Effector memory CD8-positive, alpha-beta T cell (primary cell): ENCODE results near the gene ZNF575.
A peak's percentile ranks its signal among the peaks of the same experiment; 100 is the strongest.
"Not testable (repeated sequence)": the region's sequence is repeated elsewhere in the genome, so short reads cannot be mapped to it uniquely, and the experiment has no call there.

Source experiments
- ATAC-seq: fragments of 150-1000 bp; cut with Tn5 transposase; replicated peaks from 2 replicates; pipeline ENCODE4 v1.10.0; 2021; ENCODE audit warnings: mild to moderate bottlenecking, moderate library complexity
- DNase-seq, 3 experiments: peaks; one replicate each; pipeline ENCODE4 v3.0.0; 2021
- H3K27ac Mint-ChIP-seq, 2 donors: one replicate each; pipeline ENCODE4 v1.8.0; 2022; ENCODE audit warnings: mild to moderate bottlenecking in 2 of 2, mixed read lengths in 2 of 2, moderate library complexity in 2 of 2
- H3K27me3 Mint-ChIP-seq, 2 donors: one replicate each; pipeline ENCODE4 v1.8.0; 2022; ENCODE audit warnings: mixed read lengths in 2 of 2
- H3K36me3 Mint-ChIP-seq: one replicate; pipeline ENCODE4 v1.8.0; 2022; ENCODE audit warnings: mild to moderate bottlenecking, moderate library complexity, mixed read lengths; ENCODE audit not compliant: insufficient read depth
- H3K4me1 Mint-ChIP-seq, 2 donors: one replicate each; pipeline ENCODE4 v1.8.0; 2022; ENCODE audit warnings: low read depth in 2 of 2, mixed read lengths in 2 of 2
- H3K4me3 Mint-ChIP-seq, 2 donors: one replicate each; pipeline ENCODE4 v1.8.0; 2022; ENCODE audit warnings: mild to moderate bottlenecking in 2 of 2, mixed read lengths in 2 of 2, moderate library complexity in 2 of 2
- H3K9me3 Mint-ChIP-seq, 2 donors: one replicate each; pipeline ENCODE4 v1.8.0; 2022; ENCODE audit warnings: mixed read lengths in 2 of 2

ZNF575 gene

GRCh38 chr19:43523696-43524095, 9.3 kb upstream of the ZNF575 start:
- not testable (repeated sequence) for H3K9me3 Mint-ChIP-seq, H3K27ac Mint-ChIP-seq, DNase-seq, H3K27me3 Mint-ChIP-seq, H3K4me3 Mint-ChIP-seq, ATAC-seq
- Mint-ChIP-seq H3K36me3 (peaks cover 12% of the 10 kb centered on the region), H3K4me1 (peaks cover 27 to 35% of the 10 kb centered on the region in 2 donors)

GRCh38 chr19:43524922-43525835, 7.8 kb upstream of the ZNF575 start:
- H3K4me1 Mint-ChIP-seq = peaks cover 23 to 31% of the 10 kb centered on the region in 2 donors
- H3K4me3 Mint-ChIP-seq = peak overlapping the region; percentile 79 to 93
- ATAC-seq (peak; percentile 62), DNase-seq (peak in 1 of 3 experiments; percentile 7)
- H3K27me3 Mint-ChIP-seq = no peaks in the 10 kb centered on the region
- H3K9me3 Mint-ChIP-seq = no peaks in the 10 kb centered on the region
- peaks cover 11% of the 10 kb centered on the region for H3K36me3 Mint-ChIP-seq
- peak overlapping the region; percentile 71 to 74 for H3K27ac Mint-ChIP-seq

- Mint-ChIP-seq H3K4me3 (peak overlapping the region; percentile 79 to 93), H3K4me1 (peaks cover 23 to 31% of the 10 kb centered on the region in 2 donors), H3K36me3 (peaks cover 6% of the 10 kb centered on the region), H3K27ac (peak overlapping the region; percentile 71 to 74), H3K27me3 (no peaks in the 10 kb centered on the region), H3K9me3 (no peaks in the 10 kb centered on the region)
- DNase-seq (no peak), ATAC-seq (peak; percentile 21)
Measured at GRCh38 chr19:43525836-43526771, 6.9 kb upstream of the ZNF575 start.

GRCh38 chr19:43526884-43527859, 5.8 kb upstream of the ZNF575 start, which contains the start of gene ETHE1:
ETHE1 (minus strand) TSS chr19:43527201; CDS start chr19:43527177, 24 bp downstream.
- Mint-ChIP-seq H3K27me3 (no peaks in the 10 kb centered on the region), H3K36me3 (peaks cover 4% of the 10 kb centered on the region), H3K27ac (peak within 1 kb of the TSS; percentile 71 to 74), H3K4me1 (peaks cover 23 to 31% of the 10 kb centered on the region in 2 donors), H3K4me3 (peak within 1 kb of the TSS; percentile 79 to 93), H3K9me3 (no peaks in the 10 kb centered on the region)
- DNase-seq (peak; percentile 55 to 61 (median 58)), ATAC-seq (peak; percentile 84)

- no peaks in the 10 kb centered on the region for H3K9me3 Mint-ChIP-seq
- H3K27me3 Mint-ChIP-seq = no peaks in the 10 kb centered on the region
- DNase-seq = no peak
- ATAC-seq = no peak
- H3K4me1 Mint-ChIP-seq = peaks cover 30 to 34% of the 10 kb centered on the region in 2 donors
- peak overlapping the region; percentile 79 to 93 for H3K4me3 Mint-ChIP-seq
- H3K36me3 Mint-ChIP-seq = peaks cover 7% of the 10 kb centered on the region
- no peak overlapping the region for H3K27ac Mint-ChIP-seq
Measured at GRCh38 chr19:43527860-43528622, 4.9 kb upstream of the ZNF575 start.

GRCh38 chr19:43532571-43532961, 422 bp upstream of the ZNF575 start:
- H3K27ac Mint-ChIP-seq = peak overlapping the region; percentile 68 to 92
- H3K4me1 Mint-ChIP-seq = peaks cover 21 to 23% of the 10 kb centered on the region in 2 donors
- peaks cover 17% of the 10 kb centered on the region for H3K36me3 Mint-ChIP-seq
- no peaks in the 10 kb centered on the region for H3K27me3 Mint-ChIP-seq
- no peak for DNase-seq
- peak; percentile 6 for ATAC-seq
- H3K9me3 Mint-ChIP-seq = no peaks in the 10 kb centered on the region
- H3K4me3 Mint-ChIP-seq = peak overlapping the region; percentile 95 to 96

- Mint-ChIP-seq H3K9me3 (no peaks in the 10 kb centered on the region), H3K4me3 (peak overlapping the region; percentile 95 to 96), H3K27me3 (no peaks in the 10 kb centered on the region), H3K27ac (peak overlapping the region; percentile 92), H3K4me1 (peaks cover 21 to 23% of the 10 kb centered on the region in 2 donors), H3K36me3 (peaks cover 26% of the 10 kb centered on the region)
- DNase-seq (peak; percentile 92 to 96 (median 93)), ATAC-seq (peak; percentile 72)
Measured at GRCh38 chr19:43533546-43534304, 737 bp downstream of the ZNF575 start.

GRCh38 chr19:43534305-43534815, 1.4 kb downstream of the ZNF575 start:
- H3K4me3 Mint-ChIP-seq = peak overlapping the region; percentile 95 to 96
- no peaks in the 10 kb centered on the region for H3K27me3 Mint-ChIP-seq
- no peak for ATAC-seq
- peaks cover 0 to 3% of the 10 kb centered on the region in 2 donors for H3K9me3 Mint-ChIP-seq
- H3K36me3 Mint-ChIP-seq = peaks cover 24% of the 10 kb centered on the region
- DNase-seq = no peak
- peaks cover 21 to 23% of the 10 kb centered on the region in 2 donors for H3K4me1 Mint-ChIP-seq
- H3K27ac Mint-ChIP-seq = peak overlapping the region; percentile 92

- DNase-seq = peak in 1 of 3 experiments; percentile 6
Measured at GRCh38 chr19:43534816-43535761, 2.1 kb downstream of the ZNF575 start.

GRCh38 chr19:43538922-43539321, 5.9 kb downstream of the ZNF575 start:
- Mint-ChIP-seq H3K9me3 (peaks cover 0 to 3% of the 10 kb centered on the region in 2 donors), H3K36me3 (peaks cover 20% of the 10 kb centered on the region), H3K27ac (no peak overlapping the region), H3K4me1 (peaks cover 8 to 11% of the 10 kb centered on the region in 2 donors), H3K4me3 (no peak overlapping the region), H3K27me3 (no peaks in the 10 kb centered on the region)
- ATAC-seq (no peak), DNase-seq (no peak)

More at GRCh38 chr19:43534816-43535761, 2.1 kb downstream of the ZNF575 start:
- ATAC-seq = no peak
- H3K9me3 Mint-ChIP-seq = peaks cover 0 to 3% of the 10 kb centered on the region in 2 donors
- H3K27me3 Mint-ChIP-seq = no peaks in the 10 kb centered on the region
- peaks cover 21 to 23% of the 10 kb centered on the region in 2 donors for H3K4me1 Mint-ChIP-seq
- H3K27ac Mint-ChIP-seq = peak overlapping the region in 1 of 2 donors; percentile 73
- H3K36me3 Mint-ChIP-seq = peaks cover 24% of the 10 kb centered on the region
- H3K4me3 Mint-ChIP-seq = peak overlapping the region in 1 of 2 donors; percentile 39
